Measurements from ENCODE around the gene NR1D2.
"Not testable (repeated sequence)": the region's sequence is repeated elsewhere in the genome, so short reads cannot be mapped to it uniquely, and the experiment has no call there.

The NR1D2 gene

GRCh38 chr3:24026665-24027064 lies 81.6 kb downstream of the NR1D2 start:
- not testable (repeated sequence) for H3K27ac Mint-ChIP-seq (ENCODE audit: low read depth); DNase-seq (ENCODE audit: low spot score in 2 of 2); H3K36me3 Mint-ChIP-seq (ENCODE audit: insufficient read depth); H3K4me3 Mint-ChIP-seq; H3K9me3 Mint-ChIP-seq; H3K4me1 Mint-ChIP-seq; ATAC-seq (replicated peaks; ENCODE audit: extremely low read depth, poor library complexity, severe bottlenecking)
- peaks cover 24% of the 10 kb centered on the region for H3K27me3 Mint-ChIP-seq

DNA sequence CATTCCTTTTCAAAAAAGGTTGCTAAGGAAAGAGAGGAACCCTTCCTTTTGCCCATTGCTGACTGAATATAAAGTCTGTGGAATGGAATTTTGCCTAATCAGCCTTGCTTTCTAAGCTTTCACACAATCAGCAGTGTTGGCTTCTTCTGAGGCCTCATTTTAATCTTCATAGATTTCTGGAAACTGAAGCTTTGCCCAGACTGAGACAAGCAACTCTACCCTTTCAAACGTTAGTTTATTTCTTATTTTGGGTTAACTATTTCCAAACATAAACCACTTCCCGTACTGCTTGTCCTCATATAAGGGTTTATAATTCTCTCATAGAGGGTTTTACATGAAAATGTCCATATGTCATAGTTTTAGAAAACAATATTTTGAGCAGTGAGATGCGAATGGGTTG lies 82.9 kb downstream of the NR1D2 start:
- H3K27me3 Mint-ChIP-seq: peaks cover 24% of the 10 kb centered on the region
- H3K4me3 Mint-ChIP-seq: no peak overlapping the region
- DNase-seq (ENCODE audit: low spot score in 2 of 2) (no peak), ATAC-seq (replicated peaks; ENCODE audit: extremely low read depth, poor library complexity, severe bottlenecking) (no peak)
- H3K9me3 Mint-ChIP-seq: no peaks in the 10 kb centered on the region
- no peaks in the 10 kb centered on the region for H3K4me1 Mint-ChIP-seq
- no peak overlapping the region for H3K27ac Mint-ChIP-seq (ENCODE audit: low read depth)
- no peaks in the 10 kb centered on the region for H3K36me3 Mint-ChIP-seq (ENCODE audit: insufficient read depth)
